ENCODE data around the gene SMIM44. TPM values are rescaled to one million over a fixed set of nuclear protein-coding genes. Genes with fewer than 3 reads are reported as not detected.
A peak's percentile ranks its signal among the peaks of the same experiment; 100 is the strongest.
"Not testable (repeated sequence)": the region's sequence is repeated elsewhere in the genome, so short reads cannot be mapped to it uniquely, and the experiment has no call there.

Gene SMIM44
- total RNA-seq, 1 donor from 2014 or later: not detected

- DNase-seq (no peak), ATAC-seq (no peak)
- intact Hi-C loops (cut with micrococcal nuclease): no loop called here
Observed at GRCh38 chr19:3519126-3519525, 35.9 kb upstream of the SMIM44 start.

- DNase-seq (no peak), ATAC-seq (no peak)
- intact Hi-C loops (cut with micrococcal nuclease): no loop called here
Observed at GRCh38 chr19:3518659-3519058, 35.4 kb upstream of the SMIM44 start.

DNA sequence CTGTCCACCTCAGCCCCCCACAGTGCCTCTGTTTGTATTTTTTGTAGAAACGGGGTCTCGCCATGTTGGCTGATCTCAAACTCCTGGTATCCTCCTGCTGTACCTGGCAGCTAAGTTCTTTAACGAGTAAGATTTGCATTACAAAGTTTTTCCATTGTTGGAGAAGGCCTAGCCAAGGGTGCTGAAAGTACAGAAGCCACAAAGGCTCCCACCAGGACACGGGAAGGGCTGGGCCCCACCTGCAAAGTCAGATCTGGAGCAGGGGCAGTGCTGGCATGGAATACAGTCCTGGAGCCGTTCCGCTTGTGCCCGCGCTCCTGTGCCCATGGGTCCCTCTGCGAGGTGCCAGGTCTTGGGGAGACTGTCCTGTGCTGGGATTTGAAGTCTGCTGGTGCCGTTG, 35.0 kb upstream of the SMIM44 start:
- intact Hi-C loops (cut with micrococcal nuclease): no loop called here
- no peak for DNase-seq
- ATAC-seq: no peak

GRCh38 chr19:3517638-3518037, 34.4 kb upstream of the SMIM44 start:
- intact Hi-C loops (cut with micrococcal nuclease): no loop called here
- DNase-seq (no peak), ATAC-seq (no peak)

DNA sequence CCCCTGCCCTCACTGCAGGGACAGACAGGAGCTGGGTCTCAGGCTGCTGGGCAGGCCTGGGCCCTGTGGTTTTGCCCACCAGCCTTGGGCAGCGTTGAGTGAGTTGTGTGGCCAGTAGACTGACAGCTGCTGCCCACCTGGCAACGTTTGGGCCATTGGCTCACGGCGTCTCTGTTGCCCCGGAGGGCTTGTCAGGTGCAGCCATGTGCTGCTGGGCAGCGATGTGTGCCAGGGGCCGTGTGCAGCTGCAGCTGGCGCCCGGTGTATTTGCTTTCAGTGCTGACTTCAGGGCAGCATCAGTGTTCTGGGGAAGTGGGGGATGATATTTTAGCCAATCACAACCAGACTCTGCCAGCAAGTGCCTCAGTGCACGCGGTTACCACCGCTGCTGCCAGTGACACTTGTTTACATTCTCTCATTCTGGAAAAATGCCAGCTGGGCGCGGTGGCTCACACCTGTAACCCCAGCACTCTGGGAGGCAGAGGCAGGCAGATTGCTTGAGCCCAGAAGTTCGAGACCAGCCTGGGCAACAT, 33.5 kb upstream of the SMIM44 start:
- intact Hi-C loops (cut with micrococcal nuclease): no loop called here
- no peak for DNase-seq
- ATAC-seq: no peak

- intact Hi-C loops (cut with micrococcal nuclease): no loop called here
- ATAC-seq (no peak), DNase-seq (no peak)
Observed at GRCh38 chr19:3515891-3516422, 32.7 kb upstream of the SMIM44 start.

DNA sequence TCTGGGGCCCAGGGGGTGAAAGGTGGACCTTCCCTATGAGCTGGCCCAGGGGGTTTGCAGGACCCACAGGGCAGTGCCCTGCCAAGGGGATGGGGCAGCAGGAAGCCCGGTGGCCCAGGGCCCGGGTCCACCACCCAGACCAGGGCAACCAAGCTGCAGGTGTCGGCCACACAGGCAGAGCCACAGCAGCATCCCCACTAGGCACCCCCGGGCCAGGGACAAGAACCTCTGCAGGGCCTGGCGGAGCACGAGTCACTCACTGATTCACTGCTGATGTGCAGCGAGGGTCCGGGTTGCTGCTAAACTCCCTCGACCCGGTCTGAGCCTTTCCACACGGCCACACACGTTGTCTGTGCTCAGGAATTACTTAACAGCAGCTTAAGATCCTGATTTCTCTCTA, 31.7 kb upstream of the SMIM44 start:
- DNase-seq (no peak), ATAC-seq (no peak)
- intact Hi-C loops (cut with micrococcal nuclease): no loop called here

- ATAC-seq: peak; percentile 56
- intact Hi-C loops (cut with micrococcal nuclease): no loop called here
Observed at GRCh38 chr19:3513229-3514140, 30.2 kb upstream of the SMIM44 start.

GRCh38 chr19:3512562-3513228, 29.5 kb upstream of the SMIM44 start:
- ATAC-seq (peak; percentile 15), DNase-seq (no peak)
- intact Hi-C loops (cut with micrococcal nuclease): no loop called here

More at GRCh38 chr19:3513229-3514140, 30.2 kb upstream of the SMIM44 start:
- DNase-seq: peak; percentile 67

DNA sequence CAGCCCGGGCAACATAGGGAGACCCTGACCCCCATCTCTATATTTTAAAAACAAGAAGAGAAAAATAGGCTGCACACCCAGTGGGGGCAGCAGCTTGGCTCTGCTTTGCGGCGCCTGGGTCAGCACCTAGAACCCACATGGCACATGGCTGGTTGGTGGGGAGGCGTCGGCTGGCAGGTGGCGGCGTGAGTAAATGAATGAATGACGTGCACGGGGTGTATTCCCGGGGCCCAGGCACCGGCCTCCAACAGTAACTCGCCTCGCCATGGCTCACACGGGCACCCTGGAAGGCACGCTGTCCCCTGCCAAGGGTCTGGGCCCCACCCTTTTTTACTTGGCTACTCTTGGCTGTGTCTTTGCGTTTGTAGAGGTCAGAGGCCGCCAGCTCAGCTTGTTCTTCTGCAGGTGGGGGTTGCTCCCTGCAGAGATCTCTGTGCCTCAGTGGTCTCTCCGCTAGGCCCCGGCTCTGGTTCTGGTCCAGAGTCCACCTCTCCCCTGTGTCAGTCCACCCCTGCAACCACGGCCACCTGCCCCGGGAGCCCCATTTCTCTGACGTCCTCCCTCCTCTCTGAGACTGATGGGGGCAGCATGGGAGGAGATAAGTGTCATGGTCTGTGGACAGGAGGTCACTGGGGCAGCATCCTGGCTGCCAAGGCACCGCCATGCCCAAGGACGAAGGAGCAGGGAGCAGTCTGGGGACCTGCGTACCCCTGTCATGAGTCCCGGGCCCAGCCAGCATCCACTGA, 28.4 kb upstream of the SMIM44 start:
- ATAC-seq (no peak), DNase-seq (no peak)
- intact Hi-C loops (cut with micrococcal nuclease): no loop called here

DNA sequence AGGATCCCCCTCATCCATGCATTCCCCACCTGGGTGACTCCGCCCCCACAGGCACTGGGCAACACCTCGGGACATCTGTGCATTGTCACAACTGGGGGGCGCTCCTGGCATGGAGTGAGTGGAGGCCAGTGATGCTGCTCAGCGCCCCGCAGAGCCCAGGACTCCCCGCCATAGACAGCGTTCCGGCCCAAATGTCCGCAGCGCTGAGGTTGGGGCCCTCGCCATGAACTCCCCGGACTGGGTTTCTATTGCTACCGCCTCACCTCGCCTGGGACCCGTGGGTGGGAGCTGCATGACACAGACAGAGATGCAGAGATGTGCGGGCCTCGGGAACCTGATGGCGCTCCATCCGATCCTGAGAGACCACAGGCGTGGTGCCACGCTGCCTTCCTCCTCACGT, 27.5 kb upstream of the SMIM44 start:
- intact Hi-C loops (cut with micrococcal nuclease): no loop called here
- DNase-seq: no peak
- ATAC-seq: no peak

- intact Hi-C loops (cut with micrococcal nuclease): no loop called here
- ATAC-seq (no peak), DNase-seq (no peak)
Observed at GRCh38 chr19:3509566-3509989, 26.3 kb upstream of the SMIM44 start.

DNA sequence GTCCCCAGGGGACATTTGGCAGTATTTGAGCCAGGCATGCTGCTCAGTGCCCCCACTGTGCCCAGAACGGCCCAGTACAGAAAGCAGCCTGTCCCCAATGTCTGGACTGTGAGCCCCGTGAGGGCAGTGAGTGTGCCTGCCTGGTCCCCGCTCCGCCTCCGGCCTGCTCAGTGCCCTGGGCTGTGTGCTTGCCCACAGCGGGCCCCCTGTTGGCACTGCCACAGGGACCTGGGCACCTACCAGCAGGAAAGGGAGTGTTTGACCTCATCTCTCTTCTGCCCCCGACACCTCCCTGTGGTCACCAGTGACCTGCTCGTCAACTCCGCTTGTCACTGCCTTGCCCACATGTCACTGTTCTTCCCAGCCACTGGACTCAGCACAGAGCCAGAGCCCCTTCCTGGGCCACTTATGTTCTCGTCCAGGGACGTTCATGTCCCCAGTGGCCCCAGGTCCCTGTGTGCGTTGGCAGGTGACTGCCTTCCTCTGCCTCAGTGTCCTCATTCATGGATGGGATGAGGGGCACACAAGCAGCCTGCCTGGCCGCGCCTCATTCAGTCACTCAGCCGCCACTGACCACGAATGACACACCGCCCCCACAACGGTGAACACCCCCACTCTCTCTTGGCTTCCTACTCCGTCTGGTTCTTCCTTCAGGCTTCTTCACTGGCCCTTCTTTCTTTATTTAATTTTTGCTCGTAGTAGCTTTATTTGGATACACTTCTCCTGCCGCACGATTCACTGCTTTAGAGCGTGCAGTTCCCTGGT, 25.7 kb upstream of the SMIM44 start:
- DNase-seq: no peak
- intact Hi-C loops (cut with micrococcal nuclease): no loop called here
- no peak for ATAC-seq

GRCh38 chr19:3508121-3508661, 24.9 kb upstream of the SMIM44 start:
- ATAC-seq; intact Hi-C loops (cut with micrococcal nuclease); DNase-seq: not testable (repeated sequence)

DNA sequence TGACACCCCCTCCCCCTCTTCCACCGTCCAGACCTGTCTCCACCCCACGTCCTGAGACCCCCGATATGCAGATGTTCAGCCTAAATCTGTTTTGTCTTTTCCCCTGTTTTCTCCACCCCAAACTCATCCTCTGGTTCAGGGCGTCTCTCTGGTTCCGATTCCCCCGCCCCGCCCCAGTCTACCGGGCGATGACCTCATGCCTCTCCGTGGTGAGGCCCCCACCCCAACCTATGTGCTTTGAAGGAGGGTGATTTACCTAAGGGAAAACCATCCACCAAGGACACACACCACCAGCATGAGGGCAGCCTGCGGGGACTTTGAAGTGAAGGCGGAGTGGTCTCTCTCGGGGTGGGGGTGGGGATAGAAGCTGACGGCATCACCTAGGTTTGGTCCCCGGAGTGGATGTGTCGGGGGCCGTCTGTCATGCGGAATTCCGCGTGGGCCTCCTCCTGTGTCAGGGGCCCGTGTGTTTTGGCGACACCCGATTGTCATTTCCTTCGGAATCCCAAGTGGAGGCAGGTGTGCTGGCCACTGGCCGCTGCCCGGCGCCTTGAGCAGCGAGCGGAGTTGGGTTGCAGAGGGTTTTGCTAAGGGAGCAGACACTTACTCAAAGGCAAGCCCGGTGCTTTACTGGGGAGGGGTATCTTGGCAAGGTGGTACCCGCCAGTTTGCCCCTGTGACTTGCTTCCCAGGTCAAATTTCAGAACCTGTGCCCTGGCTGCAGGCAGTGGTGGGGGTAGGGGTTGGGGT, 24.3 kb upstream of the SMIM44 start:
- intact Hi-C loops (cut with micrococcal nuclease): no loop called here
- DNase-seq (peak; percentile 43), ATAC-seq (no peak)

DNA sequence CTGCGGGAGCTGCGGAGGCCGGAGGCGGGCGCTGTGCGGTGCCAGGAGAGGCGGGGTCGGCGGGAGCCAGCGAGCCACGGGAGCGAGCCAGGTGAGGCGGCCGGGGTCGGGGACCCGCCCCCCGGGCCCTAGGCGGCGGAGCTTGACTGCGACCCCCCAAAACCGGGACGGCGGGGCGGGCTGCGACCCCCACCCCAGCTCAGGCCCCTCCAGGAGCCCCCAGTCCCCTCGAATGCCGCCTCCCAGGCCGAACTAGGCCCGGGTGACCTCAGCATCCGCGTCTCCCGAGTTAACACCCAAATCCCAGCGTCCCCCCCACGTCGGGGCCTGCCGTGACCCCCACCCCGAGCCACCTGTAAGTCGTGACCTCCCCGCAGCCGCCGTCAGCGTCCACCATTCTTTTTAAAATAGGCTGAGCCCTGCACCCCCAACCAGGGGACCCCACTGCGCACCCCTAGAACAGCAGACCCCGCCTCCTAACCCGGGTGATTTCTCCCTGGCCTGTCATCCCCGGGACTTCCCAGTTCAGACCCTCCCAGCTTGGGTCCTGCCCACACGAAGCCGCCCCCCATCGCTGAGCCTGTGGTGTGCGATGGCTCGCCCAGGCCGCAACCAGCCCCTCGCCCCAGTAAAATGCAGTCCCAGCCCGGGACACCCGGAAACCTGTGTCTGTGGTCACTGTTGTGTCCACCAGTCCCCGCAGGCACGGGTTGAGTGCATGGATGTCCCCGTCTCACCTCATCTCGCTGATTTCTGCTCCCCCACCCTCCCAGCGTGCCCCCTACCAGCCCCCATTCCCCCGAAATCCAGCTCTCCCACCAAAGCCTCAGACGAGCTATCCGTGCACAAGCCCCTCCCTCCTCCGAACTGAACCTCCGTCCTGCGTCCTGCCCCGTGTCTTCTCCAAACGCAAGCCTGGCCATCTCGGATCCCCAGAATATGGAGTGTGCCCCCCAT, 23.4 kb upstream of the SMIM44 start:
- intact Hi-C loops (cut with micrococcal nuclease): no loop called here
- ATAC-seq: peak; percentile 1
- peak; percentile 60 for DNase-seq
